Activated CD4-positive, alpha-beta T cell treated with anti-CD3 and anti-CD28 coated beads, Interleukin-2, amount 10 ng/mL, durations not matched to agents 24 days and 14 days (primary cell): ENCODE data around the gene TMEM140. TPM values are rescaled to one million over a fixed set of nuclear protein-coding genes. Genes with fewer than 3 reads are reported as not detected.

ENCODE experiments used
- DNase-seq: peaks from one replicate; pipeline ENCODE4 v3.0.0; 2022
- H3K27ac Mint-ChIP-seq: one replicate; pipeline ENCODE4 v1.8.0; 2022; ENCODE audit warnings: mild to moderate bottlenecking, mixed read lengths
- H3K27me3 Mint-ChIP-seq: one replicate; pipeline ENCODE4 v1.8.0; 2022; ENCODE audit warnings: mixed read lengths
- H3K36me3 Mint-ChIP-seq: one replicate; pipeline ENCODE4 v1.8.0; 2022; ENCODE audit warnings: low read depth, mild to moderate bottlenecking, mixed read lengths
- H3K4me1 Mint-ChIP-seq: one replicate; pipeline ENCODE4 v1.8.0; 2021; ENCODE audit warnings: mixed read lengths
- H3K4me3 Mint-ChIP-seq: one replicate; pipeline ENCODE4 v1.8.0; 2022; ENCODE audit warnings: mild to moderate bottlenecking, moderate library complexity, mixed read lengths
- H3K9me3 Mint-ChIP-seq: one replicate; pipeline ENCODE4 v1.8.0; 2021; ENCODE audit warnings: mixed read lengths
- intact Hi-C: fragments of 100-400 bp; cut with micrococcal nuclease; formaldehyde crosslinking; loops from one replicate; pipeline ENCODE4 v1.15.1; 2023
- total RNA-seq: library from RNA; stranded (reverse); gene quantifications from 2 replicates; pipeline ENCODE4 v1.2.3, GENCODE V29; 2022

The TMEM140 gene
- total RNA-seq, 1 donor from 2014 or later = 2.2 TPM

DNA sequence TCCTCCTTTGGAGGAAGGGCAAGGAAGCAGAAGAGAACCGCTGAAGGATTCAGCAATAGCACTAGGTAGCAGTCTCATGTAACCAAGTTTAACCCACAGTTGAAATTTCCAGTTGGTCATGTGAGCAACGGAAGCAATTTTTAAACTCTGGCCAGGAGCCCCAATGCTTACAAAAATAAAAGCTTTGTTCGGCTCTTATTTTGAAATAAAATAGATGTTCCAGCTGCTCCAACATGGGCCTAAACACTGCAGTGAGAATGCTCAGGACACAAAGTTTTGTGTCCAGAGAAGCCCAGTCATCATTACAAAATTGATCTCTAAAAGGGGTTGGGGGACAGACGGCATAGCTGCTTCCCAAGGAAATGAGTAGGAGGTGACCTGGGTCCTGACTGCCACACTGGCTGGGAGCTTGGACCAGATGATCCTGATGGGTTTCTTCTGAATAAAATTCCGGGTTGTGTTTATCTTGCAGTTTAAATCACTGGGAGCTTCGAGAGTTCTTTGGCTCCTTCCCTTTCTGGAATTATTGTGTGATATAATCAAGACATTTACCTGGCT is 452 bp upstream of the TMEM140 start:
- intact Hi-C loops = loop anchor here (1.0 to 10.0 kb wide), 5 partner anchors 64 to 833 kb away; partner anchors contain the start of genes AGBL3, BPGM, SLC35B4 and WDR91
- Mint-ChIP-seq H3K9me3 (peaks cover 7% of the 10 kb centered on the region), H3K27ac (peak overlapping the region; percentile 95), H3K4me3 (peak overlapping the region; percentile 91), H3K4me1 (peaks cover 52% of the 10 kb centered on the region), H3K27me3 (no peaks in the 10 kb centered on the region), H3K36me3 (peaks cover 16% of the 10 kb centered on the region)
- DNase-seq = peak; percentile 81

DNA sequence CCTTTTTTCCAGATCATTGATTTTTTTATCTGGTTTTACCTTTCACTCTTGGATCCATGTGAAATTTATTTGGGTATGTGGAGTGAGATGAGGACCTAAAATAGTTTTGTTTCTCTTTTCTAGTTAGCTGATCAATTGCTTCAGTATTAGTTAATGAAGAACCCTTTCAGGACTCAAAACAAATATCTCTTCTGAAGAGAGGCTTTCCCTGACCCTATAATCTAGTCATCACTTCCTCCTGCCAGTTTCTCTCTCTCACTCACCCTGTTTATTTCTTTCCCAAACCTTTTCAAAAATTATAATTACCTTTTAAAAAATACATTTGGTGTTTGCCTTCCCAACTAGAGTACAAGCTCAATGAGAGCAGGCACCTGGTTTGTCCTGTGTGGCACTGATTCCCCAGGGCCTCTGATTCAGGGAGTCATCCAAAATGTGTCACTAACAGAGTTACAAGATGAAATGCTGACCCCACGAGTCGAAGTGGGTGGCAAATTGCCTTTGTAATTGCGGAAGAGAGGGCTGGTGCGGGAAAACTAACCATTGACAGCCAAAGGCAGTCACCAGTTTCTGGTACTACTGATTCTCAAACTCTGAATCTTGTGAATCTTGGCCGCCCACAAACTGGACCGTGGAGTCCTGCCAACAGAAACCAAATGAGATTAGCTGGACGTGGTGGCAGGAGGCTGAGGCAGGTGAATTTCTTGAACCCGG is 2.4 kb downstream of the TMEM140 start:
- Mint-ChIP-seq H3K4me3 (peak overlapping the region; percentile 91), H3K27me3 (no peaks in the 10 kb centered on the region), H3K36me3 (peaks cover 44% of the 10 kb centered on the region), H3K27ac (no peak overlapping the region), H3K9me3 (peaks cover 22% of the 10 kb centered on the region), H3K4me1 (peaks cover 59% of the 10 kb centered on the region)
- intact Hi-C loops = no loop called here
- no peak for DNase-seq

DNA sequence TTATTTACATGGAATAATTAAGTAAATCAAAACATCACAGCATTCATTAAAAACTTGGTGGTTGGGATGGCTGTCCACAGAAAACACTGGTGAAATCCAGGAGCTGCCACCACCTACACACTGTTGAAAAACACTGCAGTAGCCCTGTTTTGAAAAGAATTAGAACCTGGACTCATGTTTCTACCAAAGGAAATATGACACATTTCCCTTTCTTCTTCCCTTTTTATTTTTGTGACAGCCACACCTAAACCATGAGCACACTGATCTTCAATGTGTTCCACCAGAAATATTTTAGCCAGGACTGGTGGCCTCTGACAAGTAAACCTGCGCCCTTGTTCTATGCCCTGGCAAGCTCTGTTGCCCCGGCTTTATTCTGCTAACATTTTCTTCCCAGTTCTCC is 3.3 kb downstream of the TMEM140 start:
- Mint-ChIP-seq H3K36me3 (peaks cover 53% of the 10 kb centered on the region), H3K27me3 (no peaks in the 10 kb centered on the region), H3K9me3 (peaks cover 26% of the 10 kb centered on the region), H3K4me1 (peaks cover 56% of the 10 kb centered on the region), H3K4me3 (peak overlapping the region; percentile 91), H3K27ac (peak overlapping the region; percentile 28)
- intact Hi-C loops = no loop called here
- no peak for DNase-seq

DNA sequence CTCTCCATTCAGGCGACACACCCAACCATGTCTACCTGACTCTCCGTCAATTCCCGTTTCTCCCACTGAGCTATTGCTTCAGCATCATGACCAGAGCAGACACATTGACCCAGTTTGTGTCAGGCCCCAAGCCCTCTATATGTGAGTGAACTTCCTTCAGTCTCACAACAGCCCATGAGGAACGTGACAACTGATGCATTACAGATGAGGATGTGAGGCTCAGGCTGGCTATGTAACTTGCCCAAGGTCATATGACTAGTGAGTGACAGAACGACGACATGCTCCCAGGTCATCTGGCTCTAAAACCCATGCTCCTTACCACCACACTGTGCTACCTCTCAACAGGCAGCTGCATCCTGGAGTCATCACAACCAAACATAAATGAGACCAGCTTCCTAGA is 3.7 kb downstream of the TMEM140 start:
- Mint-ChIP-seq H3K4me1 (peaks cover 53% of the 10 kb centered on the region), H3K27ac (peak overlapping the region; percentile 28), H3K36me3 (peaks cover 57% of the 10 kb centered on the region), H3K4me3 (peak overlapping the region; percentile 91), H3K27me3 (no peaks in the 10 kb centered on the region), H3K9me3 (peaks cover 30% of the 10 kb centered on the region)
- DNase-seq = no peak
- intact Hi-C loops = no loop called here

DNA sequence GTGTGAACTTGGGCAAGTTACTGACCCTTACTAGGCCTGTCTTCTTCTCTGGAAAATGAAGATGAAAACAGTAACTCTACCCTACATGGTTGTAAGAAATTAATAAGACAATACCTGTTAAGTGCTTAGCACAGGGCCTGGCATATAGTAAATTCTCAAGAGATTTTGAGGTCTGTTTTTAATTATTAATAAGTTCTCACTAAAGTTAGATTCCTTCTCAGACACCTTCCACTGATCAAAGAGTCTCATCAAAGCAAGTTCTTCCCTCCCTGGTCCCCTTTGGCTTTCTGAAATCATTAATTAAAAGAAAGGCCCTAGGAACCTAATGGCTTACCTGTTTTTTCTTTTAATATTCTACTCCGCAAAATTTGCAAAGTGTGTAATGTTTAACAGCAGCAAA is 4.6 kb downstream of the TMEM140 start:
- H3K27ac Mint-ChIP-seq = no peak overlapping the region

DNA sequence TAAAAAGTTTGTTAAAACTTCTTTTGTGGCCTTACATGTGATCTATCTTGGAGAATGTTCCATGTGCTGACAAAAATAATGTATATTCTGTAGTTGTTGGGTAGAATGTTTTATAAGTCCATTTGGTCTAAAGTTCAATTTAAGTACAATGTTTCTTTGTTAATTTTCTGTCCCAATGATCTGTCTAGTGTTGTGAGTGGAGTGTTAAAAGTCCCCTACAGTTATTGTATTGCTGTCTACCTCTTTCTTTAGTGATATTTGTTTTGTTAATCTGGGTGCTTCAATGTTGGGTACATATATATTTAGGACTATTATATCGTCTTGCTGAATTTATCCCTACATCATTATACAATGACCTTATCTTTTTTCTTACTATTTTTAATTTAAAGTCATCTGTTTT is 6.9 kb downstream of the TMEM140 start:
- no peak for DNase-seq
- Mint-ChIP-seq H3K36me3 (peaks cover 81% of the 10 kb centered on the region), H3K4me3 (no peak overlapping the region), H3K27ac (no peak overlapping the region), H3K27me3 (no peaks in the 10 kb centered on the region), H3K9me3 (peaks cover 47% of the 10 kb centered on the region), H3K4me1 (peaks cover 41% of the 10 kb centered on the region)
- intact Hi-C loops = no loop called here

More for the DNA sequence above, 4.6 kb downstream of the TMEM140 start:
- Mint-ChIP-seq H3K27me3 (no peaks in the 10 kb centered on the region), H3K4me3 (no peak overlapping the region), H3K4me1 (peaks cover 46% of the 10 kb centered on the region), H3K36me3 (peaks cover 66% of the 10 kb centered on the region), H3K9me3 (peaks cover 38% of the 10 kb centered on the region)
- intact Hi-C loops = no loop called here
- DNase-seq = no peak

DNA sequence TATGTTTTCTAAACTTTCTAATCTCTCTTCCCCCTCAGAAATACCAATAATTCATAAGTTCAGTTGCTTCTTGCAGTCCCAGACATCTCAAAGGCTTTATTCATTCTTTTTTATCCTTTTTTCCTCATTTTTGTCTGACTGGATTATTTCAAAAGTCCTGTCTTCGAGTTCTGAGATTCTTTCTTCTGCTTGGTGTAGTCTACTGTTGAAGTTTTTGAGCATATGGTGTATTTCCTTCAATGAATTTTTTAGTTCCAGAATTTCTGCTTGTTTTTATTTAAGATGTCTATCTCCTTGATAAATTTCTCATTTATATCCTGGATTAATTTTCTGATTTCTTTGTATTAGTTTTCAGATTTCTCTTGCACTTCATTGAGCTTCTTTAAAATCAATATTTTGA is 8.4 kb downstream of the TMEM140 start:
- Mint-ChIP-seq H3K27me3 (no peaks in the 10 kb centered on the region), H3K9me3 (peaks cover 52% of the 10 kb centered on the region), H3K27ac (no peak overlapping the region), H3K4me1 (peaks cover 43% of the 10 kb centered on the region), H3K4me3 (no peak overlapping the region), H3K36me3 (peaks cover 89% of the 10 kb centered on the region)
- no peak for DNase-seq
- intact Hi-C loops = no loop called here

DNA sequence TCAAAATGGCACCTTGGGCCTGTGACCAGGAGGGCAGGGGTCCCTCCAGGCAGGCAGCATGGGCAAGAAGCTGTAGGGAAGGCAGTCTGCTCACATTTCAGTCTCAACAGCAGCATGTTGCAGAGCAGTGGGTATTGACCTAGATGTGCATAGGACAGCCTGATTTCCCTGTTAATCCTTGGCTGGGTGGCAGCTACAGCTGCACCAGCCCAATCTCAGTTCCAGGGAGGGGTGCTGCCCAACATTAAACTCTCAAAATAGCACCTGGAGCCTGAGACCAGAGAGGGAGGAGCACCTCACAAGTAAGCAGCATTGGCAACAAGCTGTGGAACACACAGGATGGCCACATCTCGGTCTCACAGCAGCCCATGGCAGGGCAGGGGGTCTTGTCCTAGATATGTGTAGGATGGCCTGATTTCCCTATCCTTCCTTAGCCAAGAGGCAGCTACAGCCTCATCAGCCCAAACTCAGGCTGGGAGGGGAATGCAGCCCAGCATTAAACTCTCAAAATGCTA is 10.3 kb downstream of the TMEM140 start:
- intact Hi-C loops = no loop called here
- Mint-ChIP-seq H3K4me1 (peaks cover 40% of the 10 kb centered on the region), H3K4me3 (no peak overlapping the region), H3K9me3 (peaks cover 60% of the 10 kb centered on the region), H3K36me3 (peaks cover 92% of the 10 kb centered on the region), H3K27me3 (no peaks in the 10 kb centered on the region), H3K27ac (no peak overlapping the region)
- DNase-seq = no peak

DNA sequence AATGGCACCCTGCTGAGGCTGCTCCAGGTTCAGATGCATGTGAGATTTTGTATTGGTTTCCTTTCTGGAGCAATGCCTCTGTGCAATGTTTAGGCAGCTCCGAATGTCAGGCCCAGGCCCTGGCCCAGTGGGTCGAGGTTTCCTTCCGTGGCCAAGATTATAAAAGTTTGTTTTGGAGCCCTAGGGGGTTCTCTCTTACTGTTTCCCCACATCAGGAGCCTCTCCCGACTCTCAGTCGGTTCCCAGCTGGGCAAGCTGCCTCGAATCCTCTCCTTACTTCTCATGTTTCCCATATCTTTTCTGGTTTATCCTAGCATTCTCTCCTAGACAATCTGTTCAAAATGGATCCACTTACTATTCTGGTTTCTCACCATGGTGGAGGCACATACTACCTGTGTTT is 11.0 kb downstream of the TMEM140 start:
- no peak for DNase-seq
- H3K9me3 Mint-ChIP-seq = peaks cover 56% of the 10 kb centered on the region
- H3K27me3 Mint-ChIP-seq = no peaks in the 10 kb centered on the region
- H3K36me3 Mint-ChIP-seq = peaks cover 87% of the 10 kb centered on the region
- H3K4me1 Mint-ChIP-seq = peaks cover 36% of the 10 kb centered on the region
- H3K27ac Mint-ChIP-seq = peak overlapping the region; percentile 31
- H3K4me3 Mint-ChIP-seq = peak overlapping the region; percentile 18
- intact Hi-C loops = no loop called here

DNA sequence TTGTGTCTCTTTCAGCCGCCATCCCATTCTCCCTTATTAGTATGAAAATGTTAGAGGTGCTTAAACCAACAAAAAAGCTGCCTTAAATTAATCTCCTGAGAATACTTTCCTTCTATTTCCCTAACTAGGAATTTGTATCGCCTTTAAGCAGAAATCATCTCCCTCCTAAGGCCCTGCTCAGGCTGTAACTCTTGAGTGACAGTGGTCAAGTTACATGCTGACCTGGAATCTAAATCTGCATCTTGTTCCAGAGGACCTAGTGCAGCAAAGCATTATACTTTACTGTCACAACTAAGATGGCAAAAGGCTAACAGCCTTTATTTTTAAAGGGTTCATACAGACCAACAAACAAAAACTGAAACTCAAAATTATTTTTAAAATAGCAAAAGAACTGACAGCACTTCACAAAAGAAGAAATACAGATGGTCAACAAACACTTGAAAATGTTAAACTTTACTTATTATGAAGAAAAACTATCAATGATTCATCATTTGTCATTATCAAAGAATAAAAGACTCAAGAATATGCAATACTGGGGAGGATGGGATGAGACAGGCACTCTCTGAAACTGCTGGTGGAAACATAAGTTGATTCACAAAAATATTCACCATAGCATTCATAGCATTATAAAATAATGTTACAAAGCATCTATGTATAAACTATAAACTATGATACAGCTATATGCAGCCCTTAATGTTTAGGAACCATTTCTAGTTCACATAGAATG is 11.7 kb downstream of the TMEM140 start:
- peaks cover 50% of the 10 kb centered on the region for H3K9me3 Mint-ChIP-seq
- peak overlapping the region; percentile 82 for H3K27ac Mint-ChIP-seq
- peak overlapping the region; percentile 20 for H3K4me3 Mint-ChIP-seq
- intact Hi-C loops = loop anchor here (1.0 kb wide), 2 partner anchors 10 to 11 kb away; partner anchors contain the start of gene TMEM140
- peaks cover 31% of the 10 kb centered on the region for H3K4me1 Mint-ChIP-seq
- no peak for DNase-seq
- H3K27me3 Mint-ChIP-seq = no peaks in the 10 kb centered on the region
- H3K36me3 Mint-ChIP-seq = peaks cover 87% of the 10 kb centered on the region

DNA sequence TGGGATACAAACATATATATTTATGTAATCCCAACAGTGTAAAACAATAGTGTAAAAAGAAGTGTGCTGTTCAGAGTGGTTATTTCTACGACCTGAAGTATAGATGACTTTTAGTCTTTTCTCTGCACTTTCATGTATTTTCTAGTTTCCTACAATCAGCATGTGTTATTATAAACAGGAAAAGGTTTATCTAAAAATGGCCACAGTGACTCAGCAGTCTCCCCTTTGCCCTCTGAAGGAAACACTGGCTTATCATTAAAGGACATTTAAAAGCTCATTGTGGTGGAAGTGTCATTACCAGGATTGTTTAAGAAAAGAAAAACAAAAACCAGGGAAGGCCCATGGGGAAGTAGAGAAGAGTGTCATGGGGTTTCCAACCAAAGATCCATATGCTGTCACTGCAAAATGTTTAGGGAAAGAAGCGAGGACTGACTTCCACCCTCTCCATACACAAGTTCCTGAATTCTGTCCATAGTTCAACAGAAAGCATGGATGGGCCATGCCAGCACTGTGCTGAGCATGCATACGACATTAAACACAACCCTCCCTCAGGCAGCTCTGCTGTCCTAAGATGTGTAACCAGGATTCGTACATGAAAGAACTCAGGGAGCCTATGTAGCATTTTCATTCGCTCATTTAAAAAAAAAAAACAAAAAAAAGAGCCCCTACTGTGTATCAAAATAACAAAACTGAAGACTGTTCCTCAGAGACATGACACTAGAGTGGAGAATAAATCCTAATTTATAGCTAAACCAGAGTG is 12.4 kb downstream of the TMEM140 start:
- peaks cover 83% of the 10 kb centered on the region for H3K36me3 Mint-ChIP-seq
- peak overlapping the region; percentile 46 for H3K4me3 Mint-ChIP-seq

DNA sequence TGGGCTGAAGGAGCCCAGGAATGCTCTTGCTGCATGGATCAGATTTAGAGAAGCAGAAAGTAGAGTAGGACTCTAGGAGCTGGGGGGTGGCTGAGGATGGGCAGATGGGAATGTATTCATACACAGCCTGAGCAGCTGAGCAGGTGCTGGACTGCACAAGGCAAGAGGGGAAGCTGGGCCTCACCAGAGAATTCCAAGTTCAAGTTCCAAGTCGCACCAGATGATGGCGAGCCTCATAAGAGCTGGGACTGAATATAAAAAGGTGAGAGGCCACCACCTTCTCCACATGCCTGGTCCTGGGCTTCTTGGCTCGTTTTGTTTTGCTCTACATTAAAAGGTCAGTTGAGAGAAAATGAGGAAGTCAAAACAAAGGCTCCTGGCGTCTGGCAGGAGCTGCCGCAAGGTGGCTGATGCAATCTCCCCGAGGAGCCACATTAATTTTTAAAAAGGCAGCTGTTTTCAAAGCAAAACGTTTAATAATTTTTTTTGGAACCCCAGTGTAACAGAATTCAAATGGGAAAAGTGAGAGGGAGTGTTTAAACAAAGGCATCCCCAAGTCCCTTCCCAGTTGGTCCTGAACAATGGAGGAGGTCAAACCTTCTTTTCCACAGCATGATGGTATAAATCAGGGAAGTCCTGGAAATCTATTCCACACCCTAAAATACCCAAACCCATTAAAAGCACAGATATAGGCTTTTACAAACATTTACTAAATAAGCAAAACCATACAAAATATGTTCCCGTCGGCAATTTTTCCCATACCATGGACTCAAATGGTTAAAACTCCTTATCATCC is 13.2 kb downstream of the TMEM140 start:
- peak overlapping the region; percentile 82 for H3K27ac Mint-ChIP-seq
- H3K4me1 Mint-ChIP-seq = peaks cover 29% of the 10 kb centered on the region
- no peak overlapping the region for H3K4me3 Mint-ChIP-seq
- no peak for DNase-seq
- H3K36me3 Mint-ChIP-seq = peaks cover 81% of the 10 kb centered on the region
- no peaks in the 10 kb centered on the region for H3K27me3 Mint-ChIP-seq
- H3K9me3 Mint-ChIP-seq = peaks cover 39% of the 10 kb centered on the region
- intact Hi-C loops = loop anchor here (1.0 kb wide), 2 partner anchors 8 to 13 kb away; partner anchors contain the start of gene TMEM140

More for the DNA sequence above, 12.4 kb downstream of the TMEM140 start:
- intact Hi-C loops = loop anchor here (1.0 kb wide), 2 partner anchors 9 to 12 kb away; partner anchors contain the start of gene TMEM140
- no peak for DNase-seq
- peaks cover 30% of the 10 kb centered on the region for H3K4me1 Mint-ChIP-seq
- H3K9me3 Mint-ChIP-seq = peaks cover 43% of the 10 kb centered on the region
- no peaks in the 10 kb centered on the region for H3K27me3 Mint-ChIP-seq
- H3K27ac Mint-ChIP-seq = peak overlapping the region; percentile 82

DNA sequence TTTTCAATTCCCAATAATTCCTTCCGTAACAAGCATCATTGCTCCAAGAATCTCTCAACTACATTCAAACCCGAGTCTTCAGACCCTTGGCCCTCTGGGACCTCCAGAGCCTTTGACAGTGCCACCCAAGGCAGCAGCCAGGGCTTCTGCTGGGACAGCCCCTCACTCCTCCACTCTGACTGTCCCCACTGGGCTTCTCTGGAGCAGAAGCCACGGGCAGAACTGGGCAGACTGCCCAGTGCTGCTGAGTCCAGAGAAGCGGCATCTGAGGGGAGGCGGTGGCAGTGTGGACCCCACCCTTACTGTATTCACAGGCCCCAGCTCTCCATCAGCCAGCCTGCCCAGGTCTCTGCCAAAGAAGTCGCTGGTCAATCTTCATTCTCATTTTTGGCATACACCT is 13.8 kb downstream of the TMEM140 start:
- intact Hi-C loops = no loop called here
- Mint-ChIP-seq H3K27me3 (no peaks in the 10 kb centered on the region), H3K4me1 (peaks cover 30% of the 10 kb centered on the region), H3K27ac (peak overlapping the region; percentile 16), H3K9me3 (peaks cover 34% of the 10 kb centered on the region), H3K4me3 (no peak overlapping the region), H3K36me3 (peaks cover 79% of the 10 kb centered on the region)
- DNase-seq = no peak
